Renal cortex interstitium (tissue), 11 donors: ENCODE results near the gene SV2C. TPM values are rescaled to one million over a fixed set of nuclear protein-coding genes. Genes with fewer than 3 reads are reported as not detected.
A peak's percentile ranks its signal among the peaks of the same experiment; 100 is the strongest.
"Not testable (repeated sequence)": the region's sequence is repeated elsewhere in the genome, so short reads cannot be mapped to it uniquely, and the experiment has no call there.

ENCODE experiments used
- DNase-seq, 11 donors: peaks; one replicate each; pipeline ENCODE4 v3.0.0-alpha.2; 2013; ENCODE audit warnings: low read depth in 9 of 11, low spot score in 4 of 11; ENCODE audit errors: extremely low read depth in 1 of 11
- polyA plus RNA-seq, 3 donors: library from polyadenylated mRNA; unstranded; fragments of 120-200 nt; gene quantifications; one replicate each; pipeline ENCODE4 v1.2.1, GENCODE V29; 2013; ENCODE audit not compliant: insufficient read length in 3 of 3

Gene SV2C
- polyA plus RNA-seq, 3 donors = 0.23 to 1.3 (median 0.31) TPM

- DNase-seq = no peak
These were observed 146.7 kb downstream of the SV2C start for GRCh38 chr5:76229900-76230299.

- DNase-seq = no peak
These were observed 147.6 kb downstream of the SV2C start for GRCh38 chr5:76230711-76231285.

GRCh38 chr5:76234665-76235064, 151.5 kb downstream of the SV2C start:
- no peak for DNase-seq

- DNase-seq = no peak
These were observed 153.5 kb downstream of the SV2C start for GRCh38 chr5:76236684-76237083.

- DNase-seq = no peak
These were observed 157.2 kb downstream of the SV2C start for GRCh38 chr5:76240336-76240735.

DNA sequence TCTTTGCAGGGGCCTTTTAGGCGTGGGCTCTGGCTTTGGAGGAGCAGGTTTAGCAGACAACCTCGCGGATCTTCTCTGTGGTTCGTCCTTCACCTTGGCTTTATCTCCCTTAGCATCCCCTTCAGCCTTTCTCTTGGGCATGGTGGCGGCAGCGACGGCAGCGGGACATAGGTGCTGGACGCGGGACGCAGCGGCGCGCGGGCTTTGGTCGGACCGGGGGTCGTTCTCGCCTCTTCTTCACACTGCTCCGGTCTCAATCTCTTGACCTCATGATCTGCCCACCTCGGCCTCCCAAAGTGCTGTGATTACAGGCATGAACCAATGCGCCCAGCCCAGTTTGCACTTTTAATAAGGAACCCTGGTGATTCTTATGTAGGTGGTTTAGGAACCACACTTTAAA, 159.0 kb downstream of the SV2C start:
- DNase-seq = not testable (repeated sequence)

DNA sequence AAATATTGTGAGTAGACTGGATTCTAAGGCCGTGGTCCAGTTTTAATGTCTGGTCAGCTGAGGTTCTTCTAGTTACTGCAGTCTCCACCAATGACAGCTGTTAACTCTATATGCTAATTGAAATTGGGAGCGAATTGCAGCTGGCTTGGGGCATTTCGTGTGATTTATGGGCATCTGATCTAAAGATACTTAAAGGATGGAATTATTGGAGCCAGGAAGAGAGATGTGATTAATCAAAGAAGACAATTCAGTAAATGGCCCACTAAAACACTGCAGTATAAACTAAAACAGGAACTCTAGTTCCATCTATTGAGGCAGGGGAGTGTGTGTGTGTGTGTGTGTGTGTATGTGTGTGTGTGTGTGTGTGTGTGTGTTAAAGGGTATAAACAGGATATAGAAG, 162.4 kb downstream of the SV2C start:
- DNase-seq = peak in 2 of 11 donors; percentile 19 to 24

GRCh38 chr5:76249621-76250020, 166.4 kb downstream of the SV2C start:
- no peak for DNase-seq

DNA sequence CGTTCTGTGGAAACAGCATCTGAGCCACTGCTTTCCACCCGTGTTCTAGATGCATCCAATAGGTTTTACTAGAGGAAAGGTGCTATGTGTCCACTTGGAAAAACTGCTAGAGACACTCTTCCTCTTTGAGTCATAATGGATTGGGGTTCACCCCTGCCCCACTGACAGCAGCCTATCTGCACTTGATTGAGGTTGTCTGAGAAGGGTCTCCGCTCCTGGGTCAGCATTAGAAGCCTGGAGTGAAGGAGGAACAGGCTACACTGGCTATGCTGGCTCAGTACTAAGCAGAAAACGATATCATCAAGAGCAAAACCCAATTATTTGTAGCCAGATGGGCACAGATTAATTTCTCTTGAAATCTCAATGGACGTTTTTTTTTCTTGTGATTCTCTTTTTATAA, 167.3 kb downstream of the SV2C start:
- no peak for DNase-seq

DNA sequence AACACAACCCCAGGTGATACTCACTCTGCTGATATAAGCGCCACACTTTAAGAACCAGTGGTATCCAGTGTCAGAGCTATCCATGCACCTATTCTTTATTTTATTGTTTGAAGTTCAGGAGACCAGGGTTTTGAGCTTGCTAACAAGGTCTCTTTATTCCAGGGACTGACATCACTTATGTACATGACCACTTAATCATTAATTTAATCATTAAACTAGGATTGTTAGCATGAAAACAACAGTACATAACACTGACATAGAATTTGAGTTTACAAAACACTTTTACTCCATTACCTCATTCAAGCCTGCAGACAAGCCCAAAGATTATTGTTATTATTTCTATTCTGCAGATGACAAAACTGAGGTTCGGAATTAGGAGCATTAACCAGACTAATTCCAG, 168.5 kb downstream of the SV2C start:
- no peak for DNase-seq

DNA sequence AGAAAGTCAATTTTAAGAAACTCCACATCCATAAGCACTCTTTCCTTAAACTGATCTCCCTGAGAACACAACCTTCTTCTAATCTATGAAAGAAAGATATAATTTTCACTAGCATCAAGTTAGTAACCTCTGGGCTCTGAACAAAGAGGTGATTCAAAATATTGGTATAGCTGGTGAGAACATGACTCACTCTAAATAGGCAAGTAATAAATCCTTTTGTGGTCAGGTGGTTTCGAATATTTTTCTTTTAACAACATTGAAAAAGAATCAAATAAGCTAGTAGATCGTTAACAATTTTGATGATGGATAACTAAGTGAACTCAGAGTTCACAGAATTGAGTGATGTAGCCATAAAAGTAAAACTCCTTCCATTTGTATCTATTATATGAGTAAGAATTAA, 169.3 kb downstream of the SV2C start:
- DNase-seq = no peak

DNA sequence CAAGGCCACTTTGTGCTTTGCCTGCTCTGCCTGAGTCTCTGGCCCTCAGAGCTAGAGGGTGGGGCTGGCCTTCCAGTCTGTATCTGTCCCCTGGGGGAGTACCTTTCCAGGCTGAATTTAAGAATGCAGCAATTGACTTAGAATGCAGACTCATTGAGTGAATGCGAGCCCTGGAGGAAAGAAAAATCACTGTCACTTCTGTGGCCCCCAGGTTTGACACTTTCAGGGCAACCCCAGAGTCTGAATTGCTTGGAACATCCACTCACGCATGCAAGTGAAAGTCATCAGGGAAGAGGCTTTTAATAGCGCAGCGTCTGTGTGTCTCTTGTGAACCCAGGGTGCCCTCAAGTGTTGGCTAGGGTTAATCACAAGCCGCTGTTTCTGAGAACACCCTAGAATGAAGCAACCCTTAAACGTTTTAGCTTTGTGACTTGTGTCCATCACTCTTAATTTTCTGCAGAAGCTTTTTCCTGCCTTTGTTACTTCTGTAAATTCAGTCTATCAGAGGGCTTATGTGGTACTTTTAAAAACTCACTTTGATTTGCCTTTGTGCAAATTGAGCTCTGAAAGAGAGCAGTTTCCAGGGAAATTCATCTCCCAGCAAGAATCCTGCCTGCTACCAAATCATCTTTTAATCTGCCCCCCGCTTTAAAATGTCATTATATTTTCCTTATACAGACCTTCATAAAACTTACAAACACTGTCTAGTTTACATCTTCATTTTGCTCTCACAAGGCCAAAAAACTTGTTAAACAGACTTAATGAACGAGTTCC, 173.1 kb downstream of the SV2C start:
- DNase-seq = peak; percentile 27 to 65 (median 52)

DNA sequence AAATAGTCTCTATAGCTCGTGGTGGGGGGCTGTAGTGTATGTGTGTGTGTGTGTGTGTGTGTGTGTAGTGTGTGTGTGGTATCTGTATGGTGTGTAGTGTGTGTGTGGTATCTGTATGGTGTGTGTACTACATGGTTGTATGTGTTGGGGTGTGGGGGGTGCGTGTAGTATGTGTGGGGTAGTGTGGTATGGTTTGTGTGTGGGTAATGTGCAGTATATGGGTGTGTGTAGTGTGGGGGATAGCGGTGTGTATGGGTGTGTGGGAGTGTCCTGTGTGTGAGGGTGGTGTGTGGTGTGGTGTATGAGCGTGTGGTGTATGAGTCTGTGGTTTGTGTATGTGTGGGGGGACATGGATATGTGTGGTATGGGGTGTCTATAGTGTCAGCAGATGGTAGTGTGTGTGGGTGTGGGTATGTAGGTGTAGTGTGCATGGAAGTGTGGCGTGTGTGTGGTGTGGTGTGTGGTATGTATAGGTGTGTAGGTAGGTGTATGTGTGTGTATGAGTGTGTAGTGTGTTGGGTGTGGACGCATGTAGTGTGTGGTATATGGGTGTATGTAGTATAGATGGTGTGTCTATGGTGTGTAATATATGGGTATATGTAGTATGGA, 174.1 kb downstream of the SV2C start:
- DNase-seq = no peak

- no peak for DNase-seq
These were observed 174.7 kb downstream of the SV2C start for GRCh38 chr5:76257897-76258296.

DNA sequence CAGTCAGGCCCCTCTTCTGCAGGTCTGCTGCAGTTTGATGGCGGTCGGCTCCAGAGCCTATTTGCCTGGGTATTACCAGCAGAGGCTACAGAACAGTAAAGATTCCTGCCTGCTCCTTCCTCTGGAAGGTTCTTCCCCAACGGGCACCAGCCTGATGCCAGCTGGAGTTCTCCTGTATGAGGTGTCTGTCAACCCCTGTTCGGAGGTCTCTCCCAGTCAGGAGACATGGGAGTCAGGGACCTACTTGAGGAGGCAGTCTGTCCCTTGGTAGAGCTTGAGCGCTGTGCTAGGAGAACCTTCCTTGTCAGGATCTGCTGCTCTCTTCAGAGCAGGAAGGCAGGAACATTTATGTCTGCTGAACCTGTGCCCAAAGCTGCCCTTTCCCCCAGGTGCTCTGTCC, 181.5 kb downstream of the SV2C start:
- DNase-seq = no peak

- DNase-seq = no peak
These were observed 186.2 kb downstream of the SV2C start for GRCh38 chr5:76269259-76269931.

GRCh38 chr5:76269932-76270610, 186.9 kb downstream of the SV2C start:
- DNase-seq = no peak

DNA sequence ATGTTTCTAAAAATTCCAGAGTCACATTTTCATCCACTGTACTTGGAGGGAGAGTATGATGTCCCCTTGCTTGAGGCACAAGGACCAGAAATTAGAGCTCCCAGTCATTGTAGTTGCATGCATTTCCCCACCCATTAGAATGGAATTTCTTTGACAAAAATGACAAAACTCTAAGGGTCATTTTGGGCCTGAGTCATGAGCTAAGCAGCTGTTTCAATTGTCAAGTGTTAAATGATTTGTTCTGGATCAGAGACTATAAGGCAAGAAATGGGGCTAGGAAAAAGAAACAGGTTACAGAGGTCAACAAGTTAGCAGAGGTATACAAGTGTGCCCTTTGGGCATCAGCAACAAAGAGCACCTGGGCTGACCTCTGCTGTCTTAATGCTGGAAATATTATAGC, 188.7 kb downstream of the SV2C start:
- no peak for DNase-seq

- DNase-seq = peak in 3 of 11 donors; percentile 9 to 27 (median 22)
These were observed 190.2 kb downstream of the SV2C start for GRCh38 chr5:76273206-76273885.
